ENCODE measurements around the gene GOLGA8G.
"Not testable (repeated sequence)": the region's sequence is repeated elsewhere in the genome, so short reads cannot be mapped to it uniquely, and the experiment has no call there.

DNA sequence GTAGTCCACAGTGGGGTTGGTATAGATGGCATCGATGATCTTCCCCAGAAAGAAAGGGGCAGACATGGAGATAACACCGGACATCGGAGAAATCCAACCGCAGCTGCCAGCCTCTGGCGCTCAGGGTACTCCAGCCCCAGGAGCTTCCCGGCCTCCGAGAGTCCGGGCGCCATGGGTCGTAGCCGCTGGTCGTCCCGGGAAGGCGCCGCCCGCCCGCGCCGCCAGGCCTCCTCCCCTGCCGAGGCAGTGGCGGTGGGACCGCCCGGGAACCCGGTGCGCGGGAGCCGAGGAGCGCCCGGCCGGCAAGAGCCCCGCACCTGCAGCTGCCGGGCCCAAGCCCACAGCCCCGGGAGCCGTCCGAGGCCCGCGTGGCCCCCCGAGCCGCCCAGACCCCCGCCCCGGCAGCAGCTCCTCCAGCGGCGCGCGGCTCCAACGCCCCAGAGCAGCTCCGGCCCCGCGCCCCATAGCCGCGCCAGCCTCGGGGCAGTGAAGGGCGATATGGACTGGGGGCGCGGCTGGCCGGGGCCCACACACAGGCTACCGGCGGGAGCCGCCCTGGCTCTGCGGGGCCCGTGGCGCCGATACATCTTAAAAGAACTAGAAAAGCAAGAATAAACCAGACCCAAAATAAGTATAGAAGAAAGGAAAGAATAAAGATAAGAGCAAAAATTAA is 24.4 kb downstream of the GOLGA8G start:
- not testable (repeated sequence) for TF ChIP-seq EP300, POLR2A, POLR2AphosphoS5 (IDR thresholded peaks at IDR 0.05)
- TF ChIP-seq, protein P1, sequence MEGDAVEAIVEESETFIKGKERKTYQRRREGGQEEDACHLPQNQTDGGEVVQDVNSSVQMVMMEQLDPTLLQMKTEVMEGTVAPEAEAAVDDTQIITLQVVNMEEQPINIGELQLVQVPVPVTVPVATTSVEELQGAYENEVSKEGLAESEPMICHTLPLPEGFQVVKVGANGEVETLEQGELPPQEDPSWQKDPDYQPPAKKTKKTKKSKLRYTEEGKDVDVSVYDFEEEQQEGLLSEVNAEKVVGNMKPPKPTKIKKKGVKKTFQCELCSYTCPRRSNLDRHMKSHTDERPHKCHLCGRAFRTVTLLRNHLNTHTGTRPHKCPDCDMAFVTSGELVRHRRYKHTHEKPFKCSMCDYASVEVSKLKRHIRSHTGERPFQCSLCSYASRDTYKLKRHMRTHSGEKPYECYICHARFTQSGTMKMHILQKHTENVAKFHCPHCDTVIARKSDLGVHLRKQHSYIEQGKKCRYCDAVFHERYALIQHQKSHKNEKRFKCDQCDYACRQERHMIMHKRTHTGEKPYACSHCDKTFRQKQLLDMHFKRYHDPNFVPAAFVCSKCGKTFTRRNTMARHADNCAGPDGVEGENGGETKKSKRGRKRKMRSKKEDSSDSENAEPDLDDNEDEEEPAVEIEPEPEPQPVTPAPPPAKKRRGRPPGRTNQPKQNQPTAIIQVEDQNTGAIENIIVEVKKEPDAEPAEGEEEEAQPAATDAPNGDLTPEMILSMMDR (IDR thresholded peaks at IDR 0.05), result not testable (repeated sequence)

All from sigmoid colon (tissue), 4 donors.